Left hindlimb (tissue), 1 donor: ENCODE data around the gene COL4A2.
A peak's percentile ranks its signal among the peaks of the same experiment; 100 is the strongest.

Experiments used
- DNase-seq: peaks from one replicate; pipeline ENCODE4 v3.0.0-alpha.2; 2018

Gene COL4A2

GRCh38 chr13:110341445-110342244, 34.6 kb downstream of the COL4A2 start:
- peak; percentile 19 for DNase-seq

GRCh38 chr13:110342474-110342873, 35.4 kb downstream of the COL4A2 start:
- peak; percentile 27 for DNase-seq

GRCh38 chr13:110343241-110343865, 36.3 kb downstream of the COL4A2 start:
- peak; percentile 32 for DNase-seq

DNA sequence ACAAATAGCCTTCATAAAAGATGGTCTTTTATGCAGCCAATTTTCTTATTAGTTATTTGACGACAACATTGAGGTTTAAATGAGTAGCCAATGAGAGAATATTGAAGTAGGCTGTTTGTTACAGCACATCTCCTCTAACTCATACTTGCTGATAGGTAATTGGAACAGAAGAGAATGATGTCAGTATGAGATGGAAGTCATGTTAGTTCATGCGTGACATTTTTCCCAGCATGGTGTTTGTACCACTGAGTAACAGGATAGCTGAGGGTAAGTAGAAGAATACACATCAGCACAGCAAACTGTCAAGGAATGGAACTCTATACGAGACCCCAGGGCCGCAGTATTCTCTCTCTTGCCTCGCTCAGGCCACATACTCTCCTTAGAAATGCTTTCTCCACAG, 37.2 kb downstream of the COL4A2 start:
- DNase-seq = peak; percentile 0

DNA sequence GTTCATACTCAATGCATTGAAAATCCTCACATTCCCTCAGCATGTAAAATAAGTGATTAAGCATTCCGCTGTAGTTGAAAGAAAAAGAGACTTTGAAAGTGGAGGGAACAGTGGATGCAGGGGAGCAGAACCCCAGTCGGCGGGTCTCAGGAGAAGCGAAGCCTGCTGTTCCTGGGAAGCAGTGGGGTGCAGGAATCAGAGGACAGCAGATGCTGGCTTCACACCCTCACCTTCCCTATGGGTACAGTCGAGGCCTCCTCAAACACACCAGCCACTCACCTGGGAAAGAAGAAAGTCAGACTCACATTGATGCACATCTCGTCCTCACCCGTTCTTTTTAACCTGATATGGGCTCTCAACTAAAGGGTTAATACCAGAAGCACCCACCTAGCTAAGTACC, 38.2 kb downstream of the COL4A2 start:
- DNase-seq = peak; percentile 12

GRCh38 chr13:110345701-110346100, 38.6 kb downstream of the COL4A2 start:
- peak; percentile 8 for DNase-seq

DNA sequence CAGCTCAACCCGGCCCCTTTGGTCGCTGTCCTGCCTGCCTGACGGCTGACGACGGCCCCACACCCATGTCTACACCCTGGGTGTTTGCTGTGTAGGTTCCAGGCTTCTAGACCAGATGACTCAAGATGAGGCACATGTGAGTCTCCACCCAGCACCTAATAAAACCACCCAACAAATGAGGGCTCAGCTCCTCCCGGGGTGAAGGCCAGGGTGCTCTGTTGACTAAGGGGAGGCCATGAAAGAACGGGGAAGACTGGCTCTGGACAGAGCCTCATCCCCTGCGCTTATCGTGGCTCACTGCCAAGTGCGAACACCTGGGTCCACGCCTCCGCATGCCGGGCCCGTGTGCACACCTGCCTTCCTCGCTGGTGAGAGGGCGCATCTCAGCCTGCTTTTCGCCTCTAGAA, 39.6 kb downstream of the COL4A2 start:
- DNase-seq = no peak

- no peak for DNase-seq
These were observed 40.0 kb downstream of the COL4A2 start for GRCh38 chr13:110347088-110347487.

DNA sequence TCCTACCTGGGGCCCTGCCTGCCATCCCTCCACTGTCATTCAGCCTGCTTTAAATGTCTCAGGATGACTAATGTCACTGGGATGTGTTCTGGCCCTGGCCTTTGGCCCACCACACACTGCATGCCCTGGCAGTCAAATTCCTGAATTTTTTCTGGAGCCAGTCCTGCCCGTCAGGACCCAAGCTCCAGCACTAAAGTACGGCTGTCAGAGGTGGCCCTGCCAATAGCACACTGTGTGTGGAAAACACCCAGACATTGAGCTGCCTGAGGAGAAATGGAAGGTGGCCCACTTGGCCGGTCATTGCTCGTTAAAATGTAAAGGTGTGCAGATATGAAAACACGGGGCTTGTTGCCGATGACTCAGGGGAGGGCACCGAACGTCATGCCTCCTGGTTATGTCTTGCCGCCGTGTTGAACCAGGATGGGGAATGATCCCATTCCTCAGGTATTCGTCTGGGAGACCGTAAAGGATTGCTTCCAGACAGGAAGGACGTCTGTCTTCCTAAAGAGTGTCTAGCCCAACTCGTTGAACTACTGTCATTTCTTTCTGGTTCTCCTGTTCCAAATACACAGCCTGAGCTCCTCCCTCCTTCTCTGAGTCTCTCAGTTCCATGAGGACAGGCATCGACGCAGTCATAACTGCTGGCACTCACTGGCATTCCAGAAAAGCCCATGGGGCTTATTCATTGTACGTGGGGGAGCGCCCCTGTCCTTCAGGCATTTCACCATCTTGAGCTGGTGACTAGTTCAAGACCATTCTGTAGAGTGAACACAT, 40.6 kb downstream of the COL4A2 start:
- no peak for DNase-seq

DNA sequence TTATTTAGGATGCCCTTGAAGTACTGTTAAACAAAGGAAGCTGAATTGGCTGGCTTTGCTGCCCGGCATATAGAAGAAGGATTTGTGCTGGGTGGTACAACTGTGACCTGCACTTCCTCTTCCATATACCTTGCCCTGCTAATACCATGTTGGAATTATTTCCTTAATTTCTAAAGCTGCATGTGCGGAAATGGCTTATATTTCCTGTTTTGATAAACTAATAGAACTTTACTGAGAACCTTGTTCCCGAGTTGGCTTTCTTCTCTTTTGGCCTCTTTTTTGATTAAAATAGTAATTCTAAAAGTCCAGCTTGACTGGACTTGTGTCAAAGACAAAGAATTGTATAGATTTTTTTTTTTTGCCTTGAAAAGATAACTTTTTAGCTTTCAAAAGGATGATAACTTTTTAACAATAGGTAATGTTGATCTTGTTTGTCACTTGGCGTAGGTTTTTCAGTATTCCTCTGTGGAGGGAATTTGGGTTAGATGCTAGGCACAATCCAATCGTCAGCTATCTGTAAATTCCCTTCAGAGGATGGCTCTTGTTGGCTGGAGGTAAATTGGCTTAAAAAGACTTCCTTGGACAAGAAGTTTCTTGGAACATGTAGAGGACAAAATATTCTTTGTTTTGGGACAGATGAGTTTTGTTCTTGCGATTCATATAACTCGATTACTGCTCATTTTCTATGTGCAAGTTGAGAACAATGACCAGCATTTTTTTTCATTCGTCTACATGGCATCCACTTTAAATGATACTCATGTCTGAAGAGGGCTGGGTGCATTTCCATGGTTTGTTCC, 41.4 kb downstream of the COL4A2 start:
- no peak for DNase-seq

DNA sequence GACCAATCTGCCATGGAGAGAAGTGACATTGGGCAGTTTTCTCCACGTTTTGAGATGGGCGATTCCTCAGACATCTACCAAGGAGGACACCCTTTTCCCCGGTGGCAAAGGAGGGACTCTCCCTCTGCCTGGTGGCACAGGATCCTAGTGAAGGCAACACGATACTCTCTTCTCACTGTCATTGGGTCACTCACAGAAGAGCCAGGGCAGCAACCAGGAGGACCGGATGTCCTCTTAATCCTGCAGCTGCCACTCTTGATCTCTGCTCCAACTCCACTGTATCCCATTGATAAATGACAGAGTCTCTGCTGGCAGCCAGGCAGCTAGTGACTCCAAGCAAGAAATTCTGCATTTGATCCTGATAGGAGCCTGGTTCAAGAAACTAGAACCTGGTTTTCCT, 42.2 kb downstream of the COL4A2 start:
- no peak for DNase-seq

DNA sequence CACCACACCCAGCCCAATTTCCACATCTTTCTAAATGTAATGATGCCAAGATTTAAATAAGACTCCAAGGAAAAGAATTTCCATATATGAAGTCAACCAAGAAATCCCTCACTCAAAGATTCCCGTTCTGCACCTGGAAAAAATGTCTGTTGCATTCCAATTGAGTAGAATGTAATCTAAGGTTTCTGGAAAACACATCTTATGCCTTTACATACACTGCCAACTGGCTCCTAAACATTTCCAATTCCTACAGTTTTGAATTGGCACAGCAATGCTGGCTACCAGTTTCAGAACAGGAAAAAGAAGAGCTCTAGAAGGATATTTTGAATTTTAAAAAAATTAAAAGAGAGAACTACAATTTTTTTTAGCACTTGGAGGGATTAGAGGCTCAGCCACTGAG, 43.0 kb downstream of the COL4A2 start:
- no peak for DNase-seq

DNA sequence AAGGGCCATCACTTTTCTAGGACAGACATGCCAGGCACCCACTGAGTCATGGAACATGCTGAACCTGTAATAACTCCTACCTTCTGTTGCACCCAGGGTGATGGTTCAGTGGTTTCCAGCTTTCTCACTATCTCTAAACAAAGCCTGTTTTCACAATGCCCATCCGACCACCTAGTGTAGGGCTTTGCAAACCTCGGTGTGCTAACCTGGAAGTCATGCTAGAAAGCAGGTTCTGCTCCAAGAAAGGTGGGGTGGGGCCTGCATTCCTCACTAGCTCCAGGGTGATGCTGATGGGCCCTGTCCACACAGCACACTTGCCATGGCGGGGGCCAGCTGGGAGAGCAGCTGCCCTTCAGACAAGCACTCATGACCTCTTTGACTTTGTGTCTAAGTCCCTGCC, 43.4 kb downstream of the COL4A2 start:
- DNase-seq = no peak

DNA sequence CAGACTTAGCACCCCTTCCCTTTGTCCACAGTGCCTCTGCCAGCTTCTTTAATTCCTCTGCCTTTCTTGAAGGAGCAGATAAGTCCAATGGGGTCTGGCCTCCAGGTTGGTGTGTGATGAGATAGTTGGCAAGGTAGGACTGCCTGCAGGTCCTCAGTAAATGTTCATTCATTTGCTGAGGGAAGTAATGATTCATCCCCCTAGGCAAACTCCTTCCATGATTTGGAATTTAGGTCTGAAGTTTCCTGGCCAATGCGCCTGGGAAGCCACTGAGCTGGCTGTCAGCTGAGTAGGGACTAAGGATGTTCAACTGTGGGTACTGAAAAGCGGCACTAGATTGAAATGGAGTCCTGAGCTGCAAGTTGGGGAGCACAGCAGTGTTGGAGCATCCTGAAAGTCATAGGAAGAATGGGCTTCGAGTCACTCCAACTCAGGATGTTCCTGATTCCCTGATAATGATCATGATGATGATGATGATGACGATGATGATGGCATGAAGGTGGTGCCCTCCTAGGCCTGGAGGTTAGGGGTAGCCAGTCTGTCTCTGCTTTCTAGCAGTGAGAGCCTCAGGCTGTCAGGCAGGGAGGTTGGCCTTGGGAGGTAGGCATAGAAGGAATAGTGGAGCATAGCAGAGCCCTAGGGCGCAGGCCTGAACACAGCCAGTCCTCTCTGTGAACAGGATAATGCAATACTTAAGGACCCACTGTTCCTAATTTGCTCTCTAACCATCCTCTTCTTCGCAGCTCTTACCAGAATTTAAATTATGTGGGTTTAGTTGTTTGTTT, 44.7 kb downstream of the COL4A2 start:
- no peak for DNase-seq

- no peak for DNase-seq
These were observed 45.7 kb downstream of the COL4A2 start for GRCh38 chr13:110352735-110353134.

- no peak for DNase-seq
These were observed 46.4 kb downstream of the COL4A2 start for GRCh38 chr13:110353339-110353977.

DNA sequence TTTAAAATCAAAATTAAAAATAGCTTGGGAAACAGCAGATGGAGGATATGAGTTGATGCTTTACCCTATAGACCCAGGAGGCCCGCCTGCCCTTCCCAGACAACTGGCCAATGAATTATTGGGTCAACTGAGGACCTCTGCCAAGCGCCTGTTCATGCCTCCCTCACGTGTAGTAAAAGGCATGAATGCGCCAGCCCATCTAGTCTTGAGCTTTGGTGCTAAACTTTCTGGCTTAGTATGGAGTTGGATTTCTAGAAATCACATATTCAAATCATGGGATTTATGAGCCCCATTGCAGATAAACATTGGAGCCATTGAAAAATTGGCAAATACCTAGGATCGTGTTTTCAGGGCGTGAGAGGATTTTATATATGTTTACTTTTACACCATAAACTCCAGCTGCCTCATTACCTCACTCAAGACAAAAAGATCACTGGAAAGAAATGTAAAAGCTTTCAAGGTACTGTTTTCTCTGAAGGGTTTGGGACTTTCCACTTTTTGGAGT, 47.1 kb downstream of the COL4A2 start:
- DNase-seq = no peak

DNA sequence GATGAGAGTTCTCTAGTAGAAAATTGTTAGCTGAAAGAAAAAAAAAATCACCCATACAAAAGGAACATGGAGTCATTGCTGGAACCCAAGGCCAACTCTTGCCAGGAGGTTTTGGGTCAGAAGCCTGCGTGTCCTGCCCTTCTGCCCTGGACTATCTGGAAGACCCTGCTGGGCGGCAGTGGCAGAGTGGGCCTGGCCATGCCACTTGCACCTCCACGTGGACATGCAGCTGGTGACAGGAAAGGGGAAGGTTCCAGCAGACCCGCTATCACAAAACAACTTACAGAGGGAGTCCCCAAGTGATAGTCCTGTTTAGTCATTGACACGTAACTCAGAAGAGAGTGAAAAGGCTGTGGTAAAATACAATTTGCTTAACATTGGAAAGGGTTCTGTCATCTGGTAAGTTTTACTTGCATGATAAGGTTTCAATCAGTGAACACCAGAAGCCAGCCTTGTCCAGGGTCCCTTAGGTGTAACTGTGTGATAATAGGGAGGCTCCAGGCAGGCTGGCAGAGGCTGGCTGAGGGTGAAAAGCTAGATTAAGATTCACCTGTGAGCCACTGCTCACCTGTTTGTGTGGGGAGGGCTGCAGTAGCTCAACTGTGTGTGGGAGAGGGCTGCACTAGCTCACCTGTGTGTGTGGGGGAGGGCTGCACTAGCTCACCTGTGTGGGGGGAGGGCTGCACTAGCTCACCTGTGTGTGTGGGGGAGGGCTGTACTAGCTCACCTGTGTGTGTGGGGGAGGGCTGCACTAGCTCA, 47.8 kb downstream of the COL4A2 start:
- no peak for DNase-seq

- no peak for DNase-seq
These were observed 49.3 kb downstream of the COL4A2 start for GRCh38 chr13:110356362-110356761.

GRCh38 chr13:110358381-110358780, 51.3 kb downstream of the COL4A2 start:
- DNase-seq = no peak
